H9 (cell line): Measurements from ENCODE around the gene INO80. TPM values are rescaled to one million over a fixed set of nuclear protein-coding genes. Genes with fewer than 3 reads are reported as not detected.

Source experiments
- DNase-seq: peaks from one replicate; pipeline ENCODE4 v3.0.0-alpha.2; 2017
- H2AFZ ChIP-seq: one replicate; pipeline ENCODE4 v1.6.1; 2013; ENCODE audit warnings: mild to moderate bottlenecking, low read length, control low read depth, moderate library complexity
- H2AK5ac ChIP-seq: 2 replicates; pipeline ENCODE4 v1.6.1; 2013; ENCODE audit warnings: low read length, control low read depth, mixed read lengths; ENCODE audit not compliant: insufficient read length
- H2BK120ac ChIP-seq: one replicate; pipeline ENCODE4 v1.6.1; 2013; ENCODE audit warnings: low read depth, mild to moderate bottlenecking, low read length, control low read depth, inconsistent platforms; ENCODE audit not compliant: poor library complexity, severe bottlenecking
- H2BK12ac ChIP-seq: 2 replicates; pipeline ENCODE4 v1.6.1; 2013; ENCODE audit warnings: low read length, control low read depth, mixed read lengths, low read depth; ENCODE audit not compliant: insufficient read length
- H2BK15ac ChIP-seq: 2 replicates; pipeline ENCODE4 v1.6.1; 2013; ENCODE audit warnings: low read depth, low read length, control low read depth
- H2BK20ac ChIP-seq: one replicate; pipeline ENCODE4 v1.6.1; 2013; ENCODE audit warnings: low read depth, mild to moderate bottlenecking, low read length, control low read depth, inconsistent platforms; ENCODE audit not compliant: poor library complexity, severe bottlenecking
- H2BK5ac ChIP-seq: 2 replicates; pipeline ENCODE4 v1.6.1; 2013; ENCODE audit warnings: low read length, control low read depth, mixed read lengths; ENCODE audit not compliant: insufficient read length
- H3K14ac ChIP-seq: 2 replicates; pipeline ENCODE4 v1.6.1; 2013; ENCODE audit warnings: low read length, control low read depth; ENCODE audit not compliant: insufficient read depth
- H3K18ac ChIP-seq: 2 replicates; pipeline ENCODE4 v1.6.1; 2013; ENCODE audit warnings: low read depth, mild to moderate bottlenecking, mixed read lengths, low read length, control low read depth; ENCODE audit not compliant: insufficient read length
- H3K23ac ChIP-seq: 2 replicates; pipeline ENCODE4 v1.6.1; 2013; ENCODE audit warnings: low read length, control low read depth, mixed read lengths, low read depth; ENCODE audit not compliant: insufficient read length
- H3K23me2 ChIP-seq: 2 replicates; pipeline ENCODE4 v1.6.1; 2013; ENCODE audit warnings: low read depth, mild to moderate bottlenecking, mixed read lengths, low read length, control low read depth; ENCODE audit not compliant: insufficient read length, poor library complexity, severe bottlenecking
- H3K27ac ChIP-seq: 2 replicates; pipeline ENCODE4 v1.5.1; 2013; ENCODE audit warnings: low read length, control low read depth, mixed read lengths, low read depth; ENCODE audit not compliant: insufficient read length
- H3K27me3 ChIP-seq: 2 replicates; pipeline ENCODE4 v1.6.1; 2013; ENCODE audit warnings: low read length, control low read depth, inconsistent platforms; ENCODE audit not compliant: insufficient read depth
- H3K4ac ChIP-seq: 2 replicates; pipeline ENCODE4 v1.6.1; 2013; ENCODE audit warnings: low read depth, mild to moderate bottlenecking, control low read depth, inconsistent platforms, low read length, moderate library complexity
- H3K4me1 ChIP-seq: 2 replicates; pipeline ENCODE4 v1.6.1; 2013; ENCODE audit warnings: low read length, control low read depth, inconsistent platforms; ENCODE audit not compliant: insufficient read depth
- H3K4me2 ChIP-seq: 2 replicates; pipeline ENCODE4 v1.6.1; 2013; ENCODE audit warnings: low read length, control low read depth, mixed read lengths; ENCODE audit not compliant: insufficient read length, insufficient read depth
- H3K56ac ChIP-seq: 2 replicates; pipeline ENCODE4 v1.6.1; 2013; ENCODE audit warnings: low read depth, mild to moderate bottlenecking, mixed read lengths, low read length, control low read depth; ENCODE audit not compliant: insufficient read length
- H3K79me1 ChIP-seq: 2 replicates; pipeline ENCODE4 v1.6.1; 2013; ENCODE audit warnings: low read depth, mild to moderate bottlenecking, moderate library complexity, low read length, control low read depth, inconsistent platforms; ENCODE audit not compliant: insufficient read depth, poor library complexity, severe bottlenecking
- H3K79me2 ChIP-seq: 2 replicates; pipeline ENCODE4 v1.6.1; 2013; ENCODE audit warnings: low read length, control low read depth, inconsistent platforms; ENCODE audit not compliant: insufficient read depth
- H3K9ac ChIP-seq: 2 replicates; pipeline ENCODE4 v1.6.1; 2013; ENCODE audit warnings: low read length, control low read depth, mixed read lengths; ENCODE audit not compliant: insufficient read length; ENCODE audit errors: extremely low read depth
- H3K9me3 ChIP-seq: one replicate; pipeline ENCODE4 v1.6.1; 2013; ENCODE audit warnings: low read depth, low read length, inconsistent platforms; ENCODE audit not compliant: control insufficient read depth
- H3T11ph ChIP-seq: one replicate; pipeline ENCODE4 v1.6.1; 2013; ENCODE audit warnings: mild to moderate bottlenecking, low read length, control low read depth, inconsistent platforms
- H4K20me1 ChIP-seq: one replicate; pipeline ENCODE4 v1.6.1; 2013; ENCODE audit not compliant: control insufficient read depth, insufficient read length, insufficient read depth
- H4K5ac ChIP-seq: 2 replicates; pipeline ENCODE4 v1.6.1; 2013; ENCODE audit warnings: low read depth, mild to moderate bottlenecking, mixed read lengths, low read length, control low read depth; ENCODE audit not compliant: insufficient read length
- H4K8ac ChIP-seq: replicated peaks from 2 replicates; pipeline ENCODE4 v1.6.1; 2013; ENCODE audit warnings: low read length, control low read depth, mixed read lengths, low read depth; ENCODE audit not compliant: insufficient read length
- H4K91ac ChIP-seq: 2 replicates; pipeline ENCODE4 v1.6.1; 2013; ENCODE audit warnings: low read depth, mild to moderate bottlenecking, moderate library complexity, mixed read lengths, low read length, control low read depth; ENCODE audit not compliant: insufficient read length
- H3K27ac Mint-ChIP-seq, 3 experiments: 2 replicates in 2 of 3; 3 replicates in 1 of 3; pipeline ENCODE4 v1.8.0; 2020 to 2021; ENCODE audit warnings: mixed read lengths in 3 of 3, mild to moderate bottlenecking in 1 of 3, moderate library complexity in 1 of 3
- H3K27me3 Mint-ChIP-seq: 2 replicates; pipeline ENCODE4 v1.8.0; 2021; ENCODE audit warnings: low read depth, mild to moderate bottlenecking, moderate library complexity, mixed read lengths
- H3K36me3 Mint-ChIP-seq, 3 experiments: 2 replicates in 2 of 3; 3 replicates in 1 of 3; pipeline ENCODE4 v1.8.0; 2020 to 2021; ENCODE audit warnings: low read depth in 3 of 3, mixed read lengths in 3 of 3; ENCODE audit not compliant: insufficient read depth in 1 of 3
- H3K4me1 Mint-ChIP-seq, 2 experiments: 2 replicates each; pipeline ENCODE4 v1.8.0; 2020; ENCODE audit warnings: mixed read lengths in 2 of 2
- H3K4me3 Mint-ChIP-seq, 2 experiments: 2 replicates in 1 of 2; 3 replicates in 1 of 2; pipeline ENCODE4 v1.8.0; 2020 to 2021; ENCODE audit warnings: mild to moderate bottlenecking in 2 of 2, mixed read lengths in 2 of 2, moderate library complexity in 1 of 2
- H3K9me3 Mint-ChIP-seq, 2 experiments: 2 replicates in 1 of 2; 3 replicates in 1 of 2; pipeline ENCODE4 v1.8.0; 2020; ENCODE audit warnings: mild to moderate bottlenecking in 2 of 2, mixed read lengths in 2 of 2, moderate library complexity in 1 of 2
- WGBS: extraction: QIAGEN DNeasy Blood & Tissue Kit; methylation state at CpG from one replicate; pipeline ENCODE4 v1.1.7; 2013; ENCODE audit warnings: missing lambda C conversion rate, low lambda C conversion rate, mixed read lengths; ENCODE audit not compliant: insufficient read length; ENCODE audit errors: extremely low coverage; 5-methylcytosine and 5-hydroxymethylcytosine counted together
- total RNA-seq: library from RNA; stranded (reverse); gene quantifications from 2 replicates; pipeline ENCODE4 v1.2.1, GENCODE V29; 2021
- TF ChIP-seq, protein P1 (sequence below): fragments of 200-600 bp; sonication (generic); conservative IDR thresholded peaks from 3 replicates; pipeline ENCODE4 v1.8.0; 2021; ENCODE audit warnings: antibody characterized with exemption, mild to moderate bottlenecking

INO80 gene
- total RNA-seq, 1 experiment from 2014 or later: 29.2 TPM

GRCh38 chr15:40984964-40985363 is 131.1 kb downstream of the INO80 start:
- H3K79me1 ChIP-seq: no peaks in the 10 kb centered on the region
- no peaks in the 10 kb centered on the region for H3K27me3 Mint-ChIP-seq
- H3K9me3 Mint-ChIP-seq: no peaks in the 10 kb centered on the region
- no peak overlapping the region for H4K91ac ChIP-seq
- H4K20me1 ChIP-seq: no peaks in the 10 kb centered on the region
- no peak overlapping the region for H2BK12ac ChIP-seq
- H2BK15ac ChIP-seq: no peak overlapping the region
- H3K27me3 ChIP-seq: no peaks in the 10 kb centered on the region
- no peak overlapping the region for H3K14ac ChIP-seq
- WGBS: no CpG with 5 or more reads among the region's 4 CpGs
- H3K9me3 ChIP-seq: no peaks in the 10 kb centered on the region
- no peak overlapping the region for H3K56ac ChIP-seq
- H2BK20ac ChIP-seq: no peak overlapping the region
- no peak overlapping the region for H3K9ac ChIP-seq
- no peak for DNase-seq
- no peak overlapping the region for H3K18ac ChIP-seq
- H3K23me2 ChIP-seq: no peaks in the 10 kb centered on the region
- H3K27ac Mint-ChIP-seq: no peak overlapping the region
- H3K4me3 Mint-ChIP-seq: no peak overlapping the region
- no peaks in the 10 kb centered on the region for H3K79me2 ChIP-seq
- H3K4me2 ChIP-seq: no peak overlapping the region
- no peaks in the 10 kb centered on the region for H3K4me1 Mint-ChIP-seq
- H4K8ac ChIP-seq: no peak overlapping the region
- H2BK5ac ChIP-seq: no peak overlapping the region
- no peak overlapping the region for H2AFZ ChIP-seq
- no peak overlapping the region for H4K5ac ChIP-seq
- peaks cover 38 to 91% (median 71%) of the 10 kb centered on the region in 3 experiments; a peak in 6 of 7 replicates for H3K36me3 Mint-ChIP-seq
- H2AK5ac ChIP-seq: no peak overlapping the region
- H3K27ac ChIP-seq: no peak overlapping the region
- H3K4me1 ChIP-seq: no peaks in the 10 kb centered on the region
- H3K23ac ChIP-seq: no peak overlapping the region
- H3K4ac ChIP-seq: no peak overlapping the region
- TF ChIP-seq, protein P1, sequence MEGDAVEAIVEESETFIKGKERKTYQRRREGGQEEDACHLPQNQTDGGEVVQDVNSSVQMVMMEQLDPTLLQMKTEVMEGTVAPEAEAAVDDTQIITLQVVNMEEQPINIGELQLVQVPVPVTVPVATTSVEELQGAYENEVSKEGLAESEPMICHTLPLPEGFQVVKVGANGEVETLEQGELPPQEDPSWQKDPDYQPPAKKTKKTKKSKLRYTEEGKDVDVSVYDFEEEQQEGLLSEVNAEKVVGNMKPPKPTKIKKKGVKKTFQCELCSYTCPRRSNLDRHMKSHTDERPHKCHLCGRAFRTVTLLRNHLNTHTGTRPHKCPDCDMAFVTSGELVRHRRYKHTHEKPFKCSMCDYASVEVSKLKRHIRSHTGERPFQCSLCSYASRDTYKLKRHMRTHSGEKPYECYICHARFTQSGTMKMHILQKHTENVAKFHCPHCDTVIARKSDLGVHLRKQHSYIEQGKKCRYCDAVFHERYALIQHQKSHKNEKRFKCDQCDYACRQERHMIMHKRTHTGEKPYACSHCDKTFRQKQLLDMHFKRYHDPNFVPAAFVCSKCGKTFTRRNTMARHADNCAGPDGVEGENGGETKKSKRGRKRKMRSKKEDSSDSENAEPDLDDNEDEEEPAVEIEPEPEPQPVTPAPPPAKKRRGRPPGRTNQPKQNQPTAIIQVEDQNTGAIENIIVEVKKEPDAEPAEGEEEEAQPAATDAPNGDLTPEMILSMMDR: no peak
- no peak overlapping the region for H2BK120ac ChIP-seq
- H3T11ph ChIP-seq: no peak overlapping the region
